HepG2 (cell line): ENCODE measurements around the gene COG5. TPM values are rescaled to one million over a fixed set of nuclear protein-coding genes. Genes with fewer than 3 reads are reported as not detected.

Source experiments
- ATAC-seq: fragments of 200-7000 bp; cut with Tn5 transposase; 3 replicates; pipeline ENCODE4 v1.9.1; 2020; ENCODE audit warnings: mild to moderate bottlenecking, moderate library complexity
- BruUV-seq: library from RNA; stranded (reverse); fragments of 400-500 nt; replicated peaks from 2 replicates; lab custom pipeline; 2021; lab: Mats Ljungman, UMichigan
- CTCF ChIA-PET: fragments of 300-600 bp; formaldehyde crosslinking; extraction: SDS; loops from one replicate; lab custom pipeline; 2021; ENCODE audit warnings: low total read pairs, inconsistent platforms, low intra/inter-chr PET ratio; lab: Yijun Ruan, JAX
- POLR2A ChIA-PET: fragments of 350-600 bp; sonication (Branson Sonifier 250); formaldehyde crosslinking; loops from one replicate; lab custom pipeline; 2020; ENCODE audit warnings: antibody characterized with exemption, inconsistent platforms; lab: Yijun Ruan, JAX
- DNase-seq: peaks from one replicate; pipeline ENCODE4 v3.0.0-alpha.2; 2015; ENCODE audit warnings: low spot score
- FAIRE-seq: peaks from 3 replicates; lab custom pipeline; 2011; peaks lifted over from hg19 to GRCh38; lab: Jason Lieb, UNC
- H2AFZ ChIP-seq: one replicate; pipeline ENCODE4 v1.6.1; 2011; ENCODE audit warnings: low read length, inconsistent platforms
- H3K27ac ChIP-seq: fragments of 300-600 bp; 3 replicates; pipeline ENCODE4 v1.8.0; 2011; ENCODE audit warnings: mixed run types, mild to moderate bottlenecking, mixed read lengths, low read length, inconsistent platforms; ENCODE audit not compliant: insufficient read depth; ENCODE audit errors: extremely low read length
- H3K27me3 ChIP-seq, 2 experiments: fragments of 200-600 bp in 1 of 2; 2 replicates in 1 of 2; 3 replicates in 1 of 2; pipeline versions ENCODE4 v1.6.0 to v1.8.0; 2011; ENCODE audit warnings: low read length in 2 of 2, mild to moderate bottlenecking in 2 of 2, moderate library complexity in 2 of 2, inconsistent platforms in 1 of 2; ENCODE audit not compliant: insufficient read depth in 2 of 2, control insufficient read depth in 1 of 2
- H3K36me3 ChIP-seq, 2 experiments: fragments of 200-600 bp in 1 of 2; replicated peaks in 1 of 2; 2 replicates in 1 of 2; 3 replicates in 1 of 2; pipeline versions ENCODE4 v1.5.1 to v1.8.0; 2011; ENCODE audit warnings: low read length in 2 of 2, inconsistent platforms in 1 of 2; ENCODE audit not compliant: insufficient read depth in 2 of 2, control insufficient read depth in 1 of 2
- H3K4me1 ChIP-seq: 2 replicates; pipeline ENCODE4 v1.5.1; 2012; ENCODE audit warnings: low read length, inconsistent platforms; ENCODE audit not compliant: insufficient read depth
- H3K4me2 ChIP-seq: 2 replicates; pipeline ENCODE4 v1.6.0; 2011; ENCODE audit warnings: low read depth, low read length, inconsistent platforms
- H3K4me3 ChIP-seq, 3 experiments: fragments of 200-600 bp in 1 of 3; sonication (generic), shearing (Covaris generic) in 1 of 3; replicated peaks in 1 of 3; 2 replicates each; pipeline ENCODE4 v1.5.1; 2011 to 2016; ENCODE audit warnings: low read length in 3 of 3, inconsistent platforms in 2 of 3, low read depth in 2 of 3, mild to moderate bottlenecking in 2 of 3, control low read depth in 1 of 3, mixed read lengths in 1 of 3; ENCODE audit not compliant: insufficient read depth in 1 of 3
- H3K79me2 ChIP-seq: one replicate; pipeline ENCODE4 v1.6.1; 2011; ENCODE audit warnings: low read length, inconsistent platforms; ENCODE audit not compliant: insufficient read depth
- H3K9ac ChIP-seq: 2 replicates; pipeline ENCODE4 v1.6.0; 2011; ENCODE audit warnings: mild to moderate bottlenecking, low read depth, low read length, inconsistent platforms; ENCODE audit not compliant: insufficient read depth
- H3K9me3 ChIP-seq: 2 replicates; pipeline ENCODE4 v1.5.1; 2012; ENCODE audit warnings: mild to moderate bottlenecking, low read length
- H4K20me1 ChIP-seq: 2 replicates; pipeline ENCODE4 v1.6.0; 2011; ENCODE audit warnings: inconsistent platforms, mild to moderate bottlenecking, low read length, moderate library complexity; ENCODE audit not compliant: insufficient read depth
- AGO1 ChIP-seq: fragments of 200-400 bp; formaldehyde crosslinking; IDR thresholded peaks from 2 replicates; pipeline ENCODE4 v1.6.1; 2017; ENCODE audit warnings: mild to moderate bottlenecking, low read depth, low read length, moderate library complexity; ENCODE audit not compliant: poor library complexity, severe bottlenecking
- FLYWCH1 ChIP-seq: sonication (generic); formaldehyde crosslinking; IDR thresholded peaks from 2 replicates; pipeline ENCODE4 v1.8.1; 2023; ENCODE audit warnings: mild to moderate bottlenecking, missing genetic modification reagents
- JDP2 ChIP-seq: sonication (generic); formaldehyde crosslinking; IDR thresholded peaks from 2 replicates; pipeline ENCODE4 v1.8.1; 2022; ENCODE audit warnings: missing genetic modification reagents, borderline replicate concordance
- NFYB ChIP-seq: sonication (generic); formaldehyde crosslinking; IDR thresholded peaks from 2 replicates; pipeline ENCODE4 v1.4.0; 2020; ENCODE audit warnings: missing genetic modification reagents
- TOPORS ChIP-seq: sonication (generic); formaldehyde crosslinking; IDR thresholded peaks from 2 replicates; pipeline ENCODE4 v1.8.0; 2023; ENCODE audit warnings: mild to moderate bottlenecking, missing genetic modification reagents
- YEATS2 ChIP-seq: sonication (generic); formaldehyde crosslinking; IDR thresholded peaks from 2 replicates; pipeline ENCODE4 v1.4.0; 2020; ENCODE audit warnings: missing genetic modification reagents, borderline replicate concordance
- WGBS: methylation state at CpG from one replicate; pipeline ENCODE4 v1.1.6; 2017; ENCODE audit warnings: low lambda C conversion rate; 5-methylcytosine and 5-hydroxymethylcytosine counted together
- in situ Hi-C: cut with HindIII; loops from 2 replicates; pipeline ENCODE4 v1.10.0; 2017; ENCODE audit warnings: low pct_unique_long_range_greater_than_20kb; ENCODE audit not compliant: extremely low pct_ligation_motif_present
- intact Hi-C: fragments of 100-400 bp; cut with micrococcal nuclease; formaldehyde crosslinking; loops from one replicate; pipeline ENCODE4 v1.10.0; 2022; ENCODE audit not compliant: unreplicated experiment
- polyA plus RNA-seq, 8 experiments: library from polyadenylated mRNA; depleted of rRNA in 3 of 8; stranded (reverse) in 7 of 8; unstranded in 1 of 8; fragments of >200 nt; fragmentation: Illumina TruSeq in 4 of 8; extraction: Trizol in 4 of 8; gene quantifications; 2 replicates each; pipeline versions ENCODE4 v1.2.1 to v1.2.3, GENCODE V29; 2011 to 2016; ENCODE audit warnings: low read depth in 4 of 8, missing spikeins in 1 of 8, mixed read lengths in 1 of 8; ENCODE audit not compliant: insufficient read depth in 1 of 8
- total RNA-seq, 5 experiments: library from RNA; depleted of rRNA; stranded (reverse); fragments of >200 nt; fragmentation: Illumina TruSeq; extraction: Trizol; gene quantifications; 2 replicates each; pipeline ENCODE4 v1.2.3, GENCODE V29; 2016; ENCODE audit warnings: low read depth in 1 of 5
- TF ChIP-seq, protein P1 (sequence below): IDR thresholded peaks from 2 replicates; pipeline ENCODE4 v1.6.1; 2016; ENCODE audit warnings: missing biosample characterization, missing genetic modification reagents, low read depth
- TF ChIP-seq, protein P2 (sequence below): sonication (generic); formaldehyde crosslinking; IDR thresholded peaks from 2 replicates; pipeline ENCODE4 v1.5.0; 2020; ENCODE audit warnings: missing genetic modification reagents
- TF ChIP-seq, protein P3 (sequence below): sonication (generic); formaldehyde crosslinking; IDR thresholded peaks from 2 replicates; pipeline ENCODE4 v1.4.0; 2020; ENCODE audit warnings: missing genetic modification reagents, borderline replicate concordance
- TF ChIP-seq, protein P4 (sequence below): sonication (generic); formaldehyde crosslinking; IDR thresholded peaks from 2 replicates; pipeline ENCODE4; 2020; ENCODE audit warnings: missing genetic modification reagents, mild to moderate bottlenecking, borderline replicate concordance
- TF ChIP-seq, protein P5 (sequence below): IDR thresholded peaks from 2 replicates; pipeline ENCODE4 v1.6.1; 2016; ENCODE audit warnings: mild to moderate bottlenecking, missing biosample characterization, missing genetic modification reagents

Gene COG5
- total and polyA plus RNA-seq, 2 of the 13 experiments (the other 11 are each of a cell fraction or from before 2014, with no cell fraction given) = 20.4 to 31.3 TPM

DNA sequence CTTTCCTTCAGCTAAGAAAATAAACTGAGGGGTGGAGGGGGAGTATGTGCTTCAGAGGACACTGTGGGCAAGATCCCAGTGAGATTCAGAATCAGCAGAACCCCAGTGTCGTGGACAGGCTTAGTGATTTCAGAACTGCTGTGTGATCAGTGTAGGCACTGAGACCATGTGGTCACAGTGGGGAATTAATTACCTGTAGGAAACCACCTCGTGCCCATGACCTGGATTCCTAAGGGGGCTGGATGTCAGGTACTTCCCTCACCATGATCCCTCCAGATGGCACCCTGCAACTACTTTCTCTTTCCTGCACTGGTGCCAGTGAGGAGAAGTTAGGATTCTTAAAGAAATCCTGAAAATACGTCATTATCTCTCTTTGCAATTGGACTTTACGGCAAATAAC, 330.5 kb downstream of the COG5 start (continued):
- TF ChIP-seq FLYWCH1 = no peak
- no peak for TF ChIP-seq NFYB (CRISPR knock-in tag)
- no peak for TF ChIP-seq YEATS2
- TF ChIP-seq AGO1 = no peak
- TF ChIP-seq, protein P1, sequence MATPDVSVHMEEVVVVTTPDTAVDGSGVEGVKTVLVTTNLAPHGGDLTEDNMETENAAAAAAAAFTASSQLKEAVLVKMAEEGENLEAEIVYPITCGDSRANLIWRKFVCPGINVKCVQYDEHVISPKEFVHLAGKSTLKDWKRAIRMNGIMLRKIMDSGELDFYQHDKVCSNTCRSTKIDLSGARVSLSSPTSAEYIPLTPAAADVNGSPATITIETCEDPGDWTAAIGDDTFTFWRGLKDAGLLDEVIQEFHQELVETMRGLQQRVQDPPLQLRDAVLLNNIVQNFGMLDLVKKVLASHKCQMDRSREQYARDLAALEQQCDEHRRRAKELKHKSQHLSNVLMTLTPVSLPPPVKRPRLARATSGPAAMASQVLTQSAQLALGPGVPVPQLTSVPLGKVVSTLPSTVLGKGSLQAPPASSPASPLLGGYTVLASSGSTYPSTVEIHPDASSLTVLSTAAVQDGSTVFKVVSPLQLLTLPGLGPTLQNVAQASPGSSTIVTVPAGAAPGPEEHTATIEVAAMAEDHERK (CRISPR knock-in tag) = no peak

DNA sequence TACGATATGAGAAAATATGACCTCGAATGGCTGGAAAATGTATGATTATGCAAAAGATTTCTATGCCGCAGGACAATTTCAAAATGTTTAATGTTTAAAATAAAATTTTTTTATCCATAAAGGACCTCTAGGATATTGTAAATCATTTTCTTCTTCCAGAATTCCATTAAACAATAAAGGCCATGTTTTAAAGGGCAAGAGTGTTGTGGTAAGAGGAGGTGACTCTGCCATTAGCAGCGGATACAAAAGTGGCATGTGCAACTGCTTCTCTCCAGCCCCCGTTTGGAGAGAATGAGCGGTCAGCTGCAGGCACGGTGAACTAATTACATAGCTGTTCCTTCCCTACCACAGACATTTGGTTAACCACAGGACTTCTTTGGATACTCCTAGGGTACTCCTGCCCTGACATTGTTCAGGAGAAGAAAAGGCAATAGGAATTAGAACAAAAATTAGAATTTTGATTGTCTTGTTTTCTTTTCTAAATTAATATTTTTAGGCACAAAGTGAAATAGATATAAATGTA, 331.1 kb downstream of the COG5 start:
- ChIA-PET POLR2A (no interaction called here), CTCF (no interaction called here)
- in situ Hi-C loops = no loop called here
- intact Hi-C loops = no loop called here
- Histone ChIP-seq H3K79me2 (no peaks in the 10 kb centered on the region), H2AFZ (no peak overlapping the region), H4K20me1 (no peaks in the 10 kb centered on the region), H3K4me1 (no peaks in the 10 kb centered on the region), H3K4me3 (no peak overlapping the region), H3K4me2 (no peak overlapping the region), H3K27ac (no peak overlapping the region), H3K36me3 (peaks cover 1 to 15% of the 10 kb centered on the region in 2 experiments; a peak in 2 of 5 replicates), H3K9ac (no peak overlapping the region), H3K27me3 (no peaks in the 10 kb centered on the region), H3K9me3 (no peaks in the 10 kb centered on the region)
- no TSS peak for BruUV-seq
- WGBS = 96% methylated on average over 7 of the region's 7 CpGs
- ATAC-seq = no peak
- no peak for FAIRE-seq
- DNase-seq = no peak
- TF ChIP-seq, protein P2, sequence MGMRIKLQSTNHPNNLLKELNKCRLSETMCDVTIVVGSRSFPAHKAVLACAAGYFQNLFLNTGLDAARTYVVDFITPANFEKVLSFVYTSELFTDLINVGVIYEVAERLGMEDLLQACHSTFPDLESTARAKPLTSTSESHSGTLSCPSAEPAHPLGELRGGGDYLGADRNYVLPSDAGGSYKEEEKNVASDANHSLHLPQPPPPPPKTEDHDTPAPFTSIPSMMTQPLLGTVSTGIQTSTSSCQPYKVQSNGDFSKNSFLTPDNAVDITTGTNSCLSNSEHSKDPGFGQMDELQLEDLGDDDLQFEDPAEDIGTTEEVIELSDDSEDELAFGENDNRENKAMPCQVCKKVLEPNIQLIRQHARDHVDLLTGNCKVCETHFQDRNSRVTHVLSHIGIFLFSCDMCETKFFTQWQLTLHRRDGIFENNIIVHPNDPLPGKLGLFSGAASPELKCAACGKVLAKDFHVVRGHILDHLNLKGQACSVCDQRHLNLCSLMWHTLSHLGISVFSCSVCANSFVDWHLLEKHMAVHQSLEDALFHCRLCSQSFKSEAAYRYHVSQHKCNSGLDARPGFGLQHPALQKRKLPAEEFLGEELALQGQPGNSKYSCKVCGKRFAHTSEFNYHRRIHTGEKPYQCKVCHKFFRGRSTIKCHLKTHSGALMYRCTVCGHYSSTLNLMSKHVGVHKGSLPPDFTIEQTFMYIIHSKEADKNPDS (CRISPR knock-in tag) = no peak
- TF ChIP-seq, protein P3, sequence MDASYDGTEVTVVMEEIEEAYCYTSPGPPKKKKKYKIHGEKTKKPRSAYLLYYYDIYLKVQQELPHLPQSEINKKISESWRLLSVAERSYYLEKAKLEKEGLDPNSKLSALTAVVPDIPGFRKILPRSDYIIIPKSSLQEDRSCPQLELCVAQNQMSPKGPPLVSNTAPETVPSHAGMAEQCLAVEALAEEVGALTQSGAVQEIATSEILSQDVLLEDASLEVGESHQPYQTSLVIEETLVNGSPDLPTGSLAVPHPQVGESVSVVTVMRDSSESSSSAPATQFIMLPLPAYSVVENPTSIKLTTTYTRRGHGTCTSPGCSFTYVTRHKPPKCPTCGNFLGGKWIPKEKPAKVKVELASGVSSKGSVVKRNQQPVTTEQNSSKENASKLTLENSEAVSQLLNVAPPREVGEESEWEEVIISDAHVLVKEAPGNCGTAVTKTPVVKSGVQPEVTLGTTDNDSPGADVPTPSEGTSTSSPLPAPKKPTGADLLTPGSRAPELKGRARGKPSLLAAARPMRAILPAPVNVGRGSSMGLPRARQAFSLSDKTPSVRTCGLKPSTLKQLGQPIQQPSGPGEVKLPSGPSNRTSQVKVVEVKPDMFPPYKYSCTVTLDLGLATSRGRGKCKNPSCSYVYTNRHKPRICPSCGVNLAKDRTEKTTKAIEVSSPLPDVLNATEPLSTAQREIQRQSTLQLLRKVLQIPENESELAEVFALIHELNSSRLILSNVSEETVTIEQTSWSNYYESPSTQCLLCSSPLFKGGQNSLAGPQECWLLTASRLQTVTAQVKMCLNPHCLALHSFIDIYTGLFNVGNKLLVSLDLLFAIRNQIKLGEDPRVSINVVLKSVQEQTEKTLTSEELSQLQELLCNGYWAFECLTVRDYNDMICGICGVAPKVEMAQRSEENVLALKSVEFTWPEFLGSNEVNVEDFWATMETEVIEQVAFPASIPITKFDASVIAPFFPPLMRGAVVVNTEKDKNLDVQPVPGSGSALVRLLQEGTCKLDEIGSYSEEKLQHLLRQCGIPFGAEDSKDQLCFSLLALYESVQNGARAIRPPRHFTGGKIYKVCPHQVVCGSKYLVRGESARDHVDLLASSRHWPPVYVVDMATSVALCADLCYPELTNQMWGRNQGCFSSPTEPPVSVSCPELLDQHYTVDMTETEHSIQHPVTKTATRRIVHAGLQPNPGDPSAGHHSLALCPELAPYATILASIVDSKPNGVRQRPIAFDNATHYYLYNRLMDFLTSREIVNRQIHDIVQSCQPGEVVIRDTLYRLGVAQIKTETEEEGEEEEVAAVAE (CRISPR knock-in tag) = no peak
- TF ChIP-seq TOPORS (CRISPR knock-in tag) (no peak), JDP2 (CRISPR knock-in tag) (no peak)
- TF ChIP-seq, protein P4, sequence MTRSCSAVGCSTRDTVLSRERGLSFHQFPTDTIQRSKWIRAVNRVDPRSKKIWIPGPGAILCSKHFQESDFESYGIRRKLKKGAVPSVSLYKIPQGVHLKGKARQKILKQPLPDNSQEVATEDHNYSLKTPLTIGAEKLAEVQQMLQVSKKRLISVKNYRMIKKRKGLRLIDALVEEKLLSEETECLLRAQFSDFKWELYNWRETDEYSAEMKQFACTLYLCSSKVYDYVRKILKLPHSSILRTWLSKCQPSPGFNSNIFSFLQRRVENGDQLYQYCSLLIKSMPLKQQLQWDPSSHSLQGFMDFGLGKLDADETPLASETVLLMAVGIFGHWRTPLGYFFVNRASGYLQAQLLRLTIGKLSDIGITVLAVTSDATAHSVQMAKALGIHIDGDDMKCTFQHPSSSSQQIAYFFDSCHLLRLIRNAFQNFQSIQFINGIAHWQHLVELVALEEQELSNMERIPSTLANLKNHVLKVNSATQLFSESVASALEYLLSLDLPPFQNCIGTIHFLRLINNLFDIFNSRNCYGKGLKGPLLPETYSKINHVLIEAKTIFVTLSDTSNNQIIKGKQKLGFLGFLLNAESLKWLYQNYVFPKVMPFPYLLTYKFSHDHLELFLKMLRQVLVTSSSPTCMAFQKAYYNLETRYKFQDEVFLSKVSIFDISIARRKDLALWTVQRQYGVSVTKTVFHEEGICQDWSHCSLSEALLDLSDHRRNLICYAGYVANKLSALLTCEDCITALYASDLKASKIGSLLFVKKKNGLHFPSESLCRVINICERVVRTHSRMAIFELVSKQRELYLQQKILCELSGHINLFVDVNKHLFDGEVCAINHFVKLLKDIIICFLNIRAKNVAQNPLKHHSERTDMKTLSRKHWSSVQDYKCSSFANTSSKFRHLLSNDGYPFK = no peak
- TF ChIP-seq, protein P5, sequence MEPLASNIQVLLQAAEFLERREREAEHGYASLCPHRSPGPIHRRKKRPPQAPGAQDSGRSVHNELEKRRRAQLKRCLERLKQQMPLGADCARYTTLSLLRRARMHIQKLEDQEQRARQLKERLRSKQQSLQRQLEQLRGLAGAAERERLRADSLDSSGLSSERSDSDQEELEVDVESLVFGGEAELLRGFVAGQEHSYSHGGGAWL (CRISPR knock-in tag) = no peak
